Measurements from ENCODE around the gene MESP2. TPM values are rescaled to one million over a fixed set of nuclear protein-coding genes. Genes with fewer than 3 reads are reported as not detected.

Gene MESP2
- total and polyA plus RNA-seq, 2 of the 8 experiments (the other 6 are each of a cell fraction or from before 2014, with no cell fraction given) = 0.35 to 0.80 TPM

- CTCF ChIA-PET (ENCODE audit: partially characterized antibody) = interaction anchor here (0.9 kb wide), 1 partner anchor 9 kb away, joined by 3 read pairs; no protein-coding TSS in a partner anchor
- WGBS, 2 experiments (ENCODE audit: extremely low coverage in 1 of 2, insufficient coverage in 1 of 2, insufficient read length in 1 of 2, insufficient replicate concordance in 2 of 2, low coverage in 1 of 2, low lambda C conversion rate in 2 of 2, missing lambda C conversion rate in 1 of 2) = 93% methylated on average over 3 of the region's 3 CpGs; no CpG with 5 or more reads in 1 of the 2 experiments
- Histone ChIP-seq H3K56ac (replicated peaks; ENCODE audit: insufficient read length, low read depth, low read length) (no peak overlapping the region), H4K20me1 (replicated peaks in 1 of 2; ENCODE audit: control insufficient read depth in 1 of 2, insufficient read depth in 2 of 2, low read length in 2 of 2) (peaks cover 0 to 2% of the 10 kb centered on the region in 2 experiments), H3K9me3 (ENCODE audit: insufficient read depth in 2 of 2, low read depth in 1 of 2, low read length in 1 of 2) (peaks cover 0 to 7% of the 10 kb centered on the region in 2 experiments; a peak in 2 of 4 replicates), H3K18ac (ENCODE audit: extremely low read depth, low read length) (no peak overlapping the region), H3K36me3 (ENCODE audit: control insufficient read depth in 2 of 4, insufficient read depth in 4 of 4, low read length in 3 of 4) (no peaks in the 10 kb centered on the region), H2BK5ac (ENCODE audit: low read depth, low read length) (no peak overlapping the region), H3K23ac (ENCODE audit: insufficient read length) (no peak overlapping the region), H2BK12ac (ENCODE audit: low read depth, low read length) (no peak overlapping the region), H2BK15ac (ENCODE audit: low read length) (no peak overlapping the region), H3K14ac (ENCODE audit: insufficient read length) (no peak overlapping the region), H4K91ac (replicated peaks; ENCODE audit: insufficient read length, low read length) (no peak overlapping the region), H2AK5ac (ENCODE audit: low read depth, low read length) (no peak overlapping the region), H2AFZ (ENCODE audit: low read length) (no peak overlapping the region), H3K79me1 (ENCODE audit: low read depth, low read length) (no peaks in the 10 kb centered on the region), H3K4me2 (ENCODE audit: insufficient read depth in 1 of 2, low read depth in 2 of 2, low read length in 2 of 2) (no peak overlapping the region; a peak in 1 of 4 replicates), H2BK120ac (replicated peaks; ENCODE audit: low read depth, low read length) (no peak overlapping the region), H3K79me2 (ENCODE audit: control insufficient read depth in 1 of 2, insufficient read depth in 2 of 2, low read length in 2 of 2) (no peaks in the 10 kb centered on the region), H2BK20ac (ENCODE audit: low read length) (no peak overlapping the region), H4K5ac (ENCODE audit: insufficient read length, low read depth, low read length) (no peak overlapping the region), H3K4me1 (replicated peaks in 1 of 4; ENCODE audit: control insufficient read depth in 3 of 4, insufficient read depth in 4 of 4, low read length in 3 of 4) (peaks cover 0 to 6% (median 2%) of the 10 kb centered on the region in 4 experiments; a peak in 2 of 7 replicates), H3K4me3 (ENCODE audit: extremely low read depth in 1 of 4, insufficient read depth in 2 of 4, low read depth in 3 of 4, low read length in 4 of 4) (no peak overlapping the region), H3K4ac (replicated peaks; ENCODE audit: insufficient read length, low read depth, low read length) (no peak overlapping the region), H3K23me2 (ENCODE audit: low read depth, low read length) (peaks cover 2% of the 10 kb centered on the region; the same call in 1 of the 2 replicates), H4K8ac (ENCODE audit: extremely low read depth, insufficient read depth, low read length) (no peak overlapping the region), H3K27ac (ENCODE audit: low read depth, low read length) (no peak overlapping the region), H3K27me3 (replicated peaks in 1 of 4; ENCODE audit: control insufficient read depth in 3 of 4, extremely low read depth in 1 of 4, insufficient read depth in 3 of 4, low read length in 3 of 4) (peaks cover 5 to 35% (median 27%) of the 10 kb centered on the region in 4 experiments), H3K9ac (replicated peaks in 1 of 4; ENCODE audit: extremely low read depth in 1 of 4, low read depth in 3 of 4, low read length in 3 of 4) (no peak overlapping the region)
- FAIRE-seq = no peak
- no peak for DNase-seq (ENCODE audit: low read depth in 1 of 2, low spot score in 2 of 2)
- POLR2A ChIA-PET (ENCODE audit: partially characterized antibody) = interaction anchor here (0.9 kb wide), 1 partner anchor 186 kb away, joined by 3 read pairs; no protein-coding TSS in a partner anchor
- TF ChIP-seq KDM5A (IDR thresholded peaks at IDR 0.05; ENCODE audit: low read length) (no peak), SP2 (IDR thresholded peaks at IDR 0.05; ENCODE audit: low read length) (no peak), CREB1 (IDR thresholded peaks at IDR 0.05) (no peak), POLR2AphosphoS5 (IDR thresholded peaks at IDR 0.05; ENCODE audit: low read depth, low read length) (no peak), MAFK (IDR thresholded peaks at IDR 0.05; ENCODE audit: low read depth, low read length) (no peak), ZNF274 (IDR thresholded peaks at IDR 0.05; ENCODE audit: borderline replicate concordance, extremely low read depth, low read length) (no peak), TEAD4 (IDR thresholded peaks at IDR 0.05; ENCODE audit: low read depth, low read length) (no peak), CHD1 (IDR thresholded peaks at IDR 0.05; ENCODE audit: low read depth, low read length) (no peak), HDAC2 (IDR thresholded peaks at IDR 0.05; ENCODE audit: borderline replicate concordance in 1 of 2, low read depth in 2 of 2, low read length in 2 of 2) (no peak), SP4 (IDR thresholded peaks at IDR 0.05; ENCODE audit: low read length) (no peak), PHF8 (conservative IDR thresholded peaks at IDR 0.05; ENCODE audit: low read depth, low read length) (no peak), EP300 (IDR thresholded peaks at IDR 0.05; ENCODE audit: borderline replicate concordance in 1 of 2, low read depth in 2 of 2, low read length in 2 of 2) (no peak), RFX5 (IDR thresholded peaks at IDR 0.05; ENCODE audit: borderline replicate concordance, low read depth, low read length) (no peak), NANOG (IDR thresholded peaks at IDR 0.05; ENCODE audit: insufficient read depth, low read depth, low read length, poor library complexity, severe bottlenecking) (no peak)
Measured at GRCh38 chr15:89815769-89816168, 39.6 kb downstream of the MESP2 start.
